ENCODE data around the gene MED8. TPM values are rescaled to one million over a fixed set of nuclear protein-coding genes. Genes with fewer than 3 reads are reported as not detected.

The MED8 gene
- total and polyA plus RNA-seq, 10 of the 15 experiments (the other 5 are each of a cell fraction or from before 2014, with no cell fraction given): 20.2 to 61.7 (median 39.5) TPM

DNA sequence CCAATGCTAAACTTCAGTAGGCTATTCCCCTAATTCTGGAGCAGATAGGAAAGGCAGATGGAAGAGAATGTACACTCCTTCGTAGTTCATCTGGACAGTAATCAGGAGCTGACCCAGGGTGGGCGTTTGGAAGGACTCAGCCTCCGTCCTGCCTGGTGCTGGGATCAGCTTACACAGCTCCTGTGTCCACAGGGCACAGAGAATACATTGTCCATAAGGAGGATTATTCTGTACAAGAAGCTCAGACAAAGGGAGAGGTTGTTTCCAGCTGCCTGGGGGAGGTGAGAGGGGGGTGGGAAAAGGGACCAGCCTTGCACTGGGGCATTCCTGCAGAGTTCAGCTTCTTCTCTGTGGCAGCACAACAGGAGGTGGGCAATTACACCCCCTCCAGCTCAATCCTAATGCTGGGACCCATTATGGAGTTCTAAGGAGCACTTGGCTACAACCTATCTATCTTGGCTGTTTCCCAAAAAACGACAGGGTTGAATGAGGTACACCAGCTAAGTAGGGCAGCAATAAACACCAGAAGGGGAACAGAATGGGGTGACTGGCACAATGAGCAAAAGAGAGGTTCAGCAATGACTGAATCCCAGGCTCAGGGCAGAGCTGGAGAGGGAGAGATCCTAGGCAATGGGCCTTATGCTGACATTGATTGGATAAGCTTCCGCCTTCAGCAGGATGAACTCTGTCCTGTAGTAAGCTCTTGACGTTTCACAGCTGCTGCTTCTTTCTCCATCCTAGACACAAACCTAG, 7.4 kb downstream of the MED8 start:
- TF ChIP-seq HDAC6 (IDR thresholded peaks at IDR 0.05; ENCODE audit: unreplicated experiment) (no peak), PML (IDR thresholded peaks at IDR 0.05; ENCODE audit: low read length) (no peak), BRCA1 (IDR thresholded peaks at IDR 0.05; ENCODE audit: low read depth, low read length) (no peak), ZNF622 (IDR thresholded peaks at IDR 0.05) (no peak), ESRRA (IDR thresholded peaks at IDR 0.05; ENCODE audit: low read length) (no peak), ZNF207 (IDR thresholded peaks at IDR 0.05; ENCODE audit: borderline replicate concordance) (no peak), SREBF1 (IDR thresholded peaks at IDR 0.05; ENCODE audit: low read length) (no peak), SIN3A (IDR thresholded peaks at IDR 0.05; ENCODE audit: low read depth, low read length) (no peak), SMAD5 (IDR thresholded peaks at IDR 0.05; ENCODE audit: low read depth) (no peak), FOXM1 (IDR thresholded peaks at IDR 0.05; ENCODE audit: low read depth, low read length) (no peak), POLR2AphosphoS5 (IDR thresholded peaks at IDR 0.05; ENCODE audit: low read length) (no peak)
- TF ChIP-seq, protein P1, sequence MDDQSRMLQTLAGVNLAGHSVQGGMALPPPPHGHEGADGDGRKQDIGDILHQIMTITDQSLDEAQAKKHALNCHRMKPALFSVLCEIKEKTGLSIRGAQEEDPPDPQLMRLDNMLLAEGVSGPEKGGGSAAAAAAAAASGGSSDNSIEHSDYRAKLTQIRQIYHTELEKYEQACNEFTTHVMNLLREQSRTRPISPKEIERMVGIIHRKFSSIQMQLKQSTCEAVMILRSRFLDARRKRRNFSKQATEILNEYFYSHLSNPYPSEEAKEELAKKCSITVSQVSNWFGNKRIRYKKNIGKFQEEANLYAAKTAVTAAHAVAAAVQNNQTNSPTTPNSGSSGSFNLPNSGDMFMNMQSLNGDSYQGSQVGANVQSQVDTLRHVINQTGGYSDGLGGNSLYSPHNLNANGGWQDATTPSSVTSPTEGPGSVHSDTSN (IDR thresholded peaks at IDR 0.05; ENCODE audit: insufficient replicate concordance, low read depth, low read length): no peak
- in situ Hi-C loops (cut with MboI): no loop called here
- no peak for FAIRE-seq
- Histone ChIP-seq H3K4me1 (ENCODE audit: control insufficient read depth, insufficient read depth, low read length) (no peaks in the 10 kb centered on the region; the same call in 1 of the 2 replicates), H3K4me2 (ENCODE audit: control insufficient read depth, insufficient read depth) (no peak overlapping the region), H3K27me3 (replicated peaks in 1 of 2; ENCODE audit: control insufficient read depth in 2 of 2, insufficient read depth in 2 of 2, low read length in 1 of 2) (no peaks in the 10 kb centered on the region), H3K9ac (ENCODE audit: control insufficient read depth, insufficient read depth, low read length) (no peak overlapping the region), H3K79me2 (ENCODE audit: control insufficient read depth, insufficient read depth, low read length) (peaks cover 2% of the 10 kb centered on the region; the same call in 1 of the 2 replicates), H3K27ac (ENCODE audit: control insufficient read depth, insufficient read depth) (no peak overlapping the region), H2AFZ (ENCODE audit: control insufficient read depth, low read depth, low read length) (no peak overlapping the region), H3K36me3 (ENCODE audit: control insufficient read depth in 2 of 2, insufficient read depth in 2 of 2, low read length in 1 of 2) (peaks cover 6 to 31% of the 10 kb centered on the region in 2 experiments), H3K9me3 (replicated peaks; ENCODE audit: control insufficient read depth, insufficient read depth, low read length) (no peaks in the 10 kb centered on the region), H4K20me1 (ENCODE audit: control insufficient read depth, insufficient read depth) (no peaks in the 10 kb centered on the region), H3K4me3 (no peak overlapping the region)
- CTCF ChIA-PET: interaction anchor here (1.0 to 1.6 kb wide), 3 partner anchors 144 to 155 kb away, joined by 3 to 4 read pairs (median 3); no protein-coding TSS in a partner anchor
- ATAC-seq: no peak
- SMC1A ChIA-PET (ENCODE audit: uncharacterized antibody, unreplicated experiment): interaction anchor here (0.7 to 2.7 kb wide), 3 partner anchors 18 to 143 kb away, joined by 3 to 12 read pairs (median 3); no protein-coding TSS in a partner anchor
- BruUV-seq (replicated peaks): no TSS peak
- DNase-seq (ENCODE audit: low read depth, low spot score): no peak
- POLR2A ChIA-PET: interaction anchor here (1.5 kb wide), 1 partner anchor 12 kb away, joined by 4 read pairs; no protein-coding TSS in a partner anchor
- intact Hi-C loops (cut with micrococcal nuclease; ENCODE audit: unreplicated experiment): no loop called here
- WGBS (ENCODE audit: insufficient coverage, insufficient replicate concordance, low lambda C conversion rate, missing lambda C conversion rate): 70% methylated on average over 6 of the region's 6 CpGs
- RAD21 ChIA-PET (ENCODE audit: unreplicated experiment): no interaction called here
